Measurements from ENCODE around the gene SPATA31D3. TPM values are rescaled to one million over a fixed set of nuclear protein-coding genes. Genes with fewer than 3 reads are reported as not detected.

SPATA31D3 gene
- total RNA-seq, 1 experiment from 2014 or later, result not detected

DNA sequence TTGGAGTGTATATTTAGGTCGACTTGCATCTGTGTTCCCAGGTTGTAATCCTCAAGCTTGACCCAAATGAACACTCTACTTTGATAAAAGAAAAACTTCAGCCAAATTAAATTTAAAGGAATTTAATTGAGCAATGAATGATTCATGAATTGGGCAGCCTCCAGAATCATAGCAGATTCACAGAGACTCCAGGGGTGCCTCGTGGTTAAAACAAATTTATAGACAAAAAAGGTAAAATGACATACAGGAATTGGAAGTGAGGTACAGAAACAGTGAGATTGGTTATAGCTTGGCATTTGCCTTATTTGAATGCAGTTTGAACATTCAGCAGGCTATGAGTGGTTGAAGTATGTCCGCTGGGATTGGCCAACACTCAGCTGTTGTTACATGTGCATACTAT, 36.6 kb upstream of the SPATA31D3 start:
- TF ChIP-seq REST (IDR thresholded peaks at IDR 0.05; ENCODE audit: insufficient read depth in 1 of 2, low read depth in 2 of 2, low read length in 1 of 2), result no peak
- no peak for TF ChIP-seq TCF7L2 (IDR thresholded peaks at IDR 0.05; ENCODE audit: low read depth, low read length)
- TF ChIP-seq POLR2AphosphoS5 (IDR thresholded peaks at IDR 0.05; ENCODE audit: low read depth, low read length), result no peak
- TF ChIP-seq, protein P1, sequence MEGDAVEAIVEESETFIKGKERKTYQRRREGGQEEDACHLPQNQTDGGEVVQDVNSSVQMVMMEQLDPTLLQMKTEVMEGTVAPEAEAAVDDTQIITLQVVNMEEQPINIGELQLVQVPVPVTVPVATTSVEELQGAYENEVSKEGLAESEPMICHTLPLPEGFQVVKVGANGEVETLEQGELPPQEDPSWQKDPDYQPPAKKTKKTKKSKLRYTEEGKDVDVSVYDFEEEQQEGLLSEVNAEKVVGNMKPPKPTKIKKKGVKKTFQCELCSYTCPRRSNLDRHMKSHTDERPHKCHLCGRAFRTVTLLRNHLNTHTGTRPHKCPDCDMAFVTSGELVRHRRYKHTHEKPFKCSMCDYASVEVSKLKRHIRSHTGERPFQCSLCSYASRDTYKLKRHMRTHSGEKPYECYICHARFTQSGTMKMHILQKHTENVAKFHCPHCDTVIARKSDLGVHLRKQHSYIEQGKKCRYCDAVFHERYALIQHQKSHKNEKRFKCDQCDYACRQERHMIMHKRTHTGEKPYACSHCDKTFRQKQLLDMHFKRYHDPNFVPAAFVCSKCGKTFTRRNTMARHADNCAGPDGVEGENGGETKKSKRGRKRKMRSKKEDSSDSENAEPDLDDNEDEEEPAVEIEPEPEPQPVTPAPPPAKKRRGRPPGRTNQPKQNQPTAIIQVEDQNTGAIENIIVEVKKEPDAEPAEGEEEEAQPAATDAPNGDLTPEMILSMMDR (IDR thresholded peaks at IDR 0.05), result no peak
- no peak for TF ChIP-seq SIN3A (IDR thresholded peaks at IDR 0.05; ENCODE audit: borderline replicate concordance, insufficient read depth, low read depth, low read length)
- Histone ChIP-seq H3K36me3 (ENCODE audit: control insufficient read depth, insufficient read depth, low read length) (no peaks in the 10 kb centered on the region), H3K27me3 (ENCODE audit: control insufficient read depth, insufficient read depth, low read length) (no peaks in the 10 kb centered on the region), H3K4me1 (ENCODE audit: control insufficient read depth, insufficient read depth, low read length) (no peaks in the 10 kb centered on the region), H3K4me3 (ENCODE audit: low read depth in 2 of 2, low read length in 2 of 2) (no peak overlapping the region), H3K27ac (ENCODE audit: low read length) (no peak overlapping the region), H3K9me3 (ENCODE audit: control insufficient read depth, insufficient read depth, low read depth, low read length) (no peaks in the 10 kb centered on the region)
- DNase-seq (ENCODE audit: low read depth, low spot score) (no peak), ATAC-seq (no peak)
- in situ Hi-C loops (cut with HindIII; ENCODE audit: low pct_unique_long_range_greater_than_20kb, low sequenced_read_pairs), result no loop called here
- POLR2A ChIA-PET, result no interaction called here
- no TSS peak for BruUV-seq (replicated peaks)
- CTCF ChIA-PET, result no interaction called here
- intact Hi-C loops (cut with micrococcal nuclease; ENCODE audit: unreplicated experiment), result no loop called here

GRCh38 chr9:81912135-81912534, 31.2 kb upstream of the SPATA31D3 start:
- TF ChIP-seq, protein P1 (IDR thresholded peaks at IDR 0.05), result no peak
- TF ChIP-seq SIN3A (IDR thresholded peaks at IDR 0.05; ENCODE audit: borderline replicate concordance, insufficient read depth, low read depth, low read length), result no peak
- no peak for TF ChIP-seq POLR2AphosphoS5 (IDR thresholded peaks at IDR 0.05; ENCODE audit: low read depth, low read length)
- TF ChIP-seq REST (IDR thresholded peaks at IDR 0.05; ENCODE audit: insufficient read depth in 1 of 2, low read depth in 2 of 2, low read length in 1 of 2), result no peak
- TF ChIP-seq TCF7L2 (IDR thresholded peaks at IDR 0.05; ENCODE audit: low read depth, low read length), result no peak

More at GRCh38 chr9:81912135-81912534, 31.2 kb upstream of the SPATA31D3 start:
- intact Hi-C loops (cut with micrococcal nuclease; ENCODE audit: unreplicated experiment) (no loop called here), in situ Hi-C loops (cut with HindIII; ENCODE audit: low pct_unique_long_range_greater_than_20kb, low sequenced_read_pairs) (no loop called here)
- Histone ChIP-seq H3K9me3 (ENCODE audit: control insufficient read depth, insufficient read depth, low read depth, low read length) (no peaks in the 10 kb centered on the region), H3K36me3 (ENCODE audit: control insufficient read depth, insufficient read depth, low read length) (no peaks in the 10 kb centered on the region), H3K4me3 (ENCODE audit: low read depth in 2 of 2, low read length in 2 of 2) (no peak overlapping the region), H3K4me1 (ENCODE audit: control insufficient read depth, insufficient read depth, low read length) (no peaks in the 10 kb centered on the region), H3K27ac (ENCODE audit: low read length) (no peak overlapping the region), H3K27me3 (ENCODE audit: control insufficient read depth, insufficient read depth, low read length) (no peaks in the 10 kb centered on the region)
- ATAC-seq, result no peak
- no TSS peak for BruUV-seq (replicated peaks)
- ChIA-PET POLR2A (no interaction called here), CTCF (no interaction called here)
- DNase-seq (ENCODE audit: low read depth, low spot score), result no peak
